Activated naive CD8-positive, alpha-beta T cell (primary cell): Measurements from ENCODE around the gene ZNF302.

ENCODE experiments used
- H3K27ac Mint-ChIP-seq: one replicate; pipeline ENCODE4 v1.8.0; 2021; ENCODE audit warnings: mixed read lengths
- H3K27me3 Mint-ChIP-seq: one replicate; pipeline ENCODE4 v1.8.0; 2021; ENCODE audit warnings: mixed read lengths
- H3K36me3 Mint-ChIP-seq: one replicate; pipeline ENCODE4 v1.8.0; 2021; ENCODE audit warnings: mixed read lengths
- H3K4me1 Mint-ChIP-seq: one replicate; pipeline ENCODE4 v1.8.0; 2021; ENCODE audit warnings: low read depth, mixed read lengths
- H3K4me3 Mint-ChIP-seq: one replicate; pipeline ENCODE4 v1.8.0; 2021; ENCODE audit warnings: mild to moderate bottlenecking, mixed read lengths
- H3K9me3 Mint-ChIP-seq: one replicate; pipeline ENCODE4 v1.8.0; 2021; ENCODE audit warnings: low read depth, mixed read lengths

ZNF302 gene

DNA sequence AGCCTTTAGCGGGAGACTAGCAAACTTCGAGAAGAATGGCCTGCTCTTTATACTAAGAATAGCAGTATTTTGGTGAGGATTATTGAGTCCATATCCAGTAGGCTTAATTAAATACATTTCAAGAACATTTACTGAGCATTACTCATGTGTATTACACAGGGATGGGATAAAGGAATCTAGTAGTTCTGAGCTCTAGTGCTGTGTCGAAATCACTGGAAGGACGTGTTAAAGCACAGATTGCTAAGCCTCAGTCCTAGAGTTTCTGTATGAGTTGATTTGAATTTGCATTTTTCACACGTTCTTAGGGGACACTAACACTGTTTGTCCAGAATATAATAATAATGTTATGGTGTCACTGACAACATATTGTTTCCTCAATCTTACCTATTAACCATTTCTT is 9.0 kb downstream of the ZNF302 start:
- peaks cover 50% of the 10 kb centered on the region for H3K36me3 Mint-ChIP-seq
- peaks cover 8% of the 10 kb centered on the region for H3K27me3 Mint-ChIP-seq
- H3K4me3 Mint-ChIP-seq = no peak overlapping the region
- no peaks in the 10 kb centered on the region for H3K4me1 Mint-ChIP-seq
- H3K27ac Mint-ChIP-seq = no peak overlapping the region
- H3K9me3 Mint-ChIP-seq = peaks cover 30% of the 10 kb centered on the region

DNA sequence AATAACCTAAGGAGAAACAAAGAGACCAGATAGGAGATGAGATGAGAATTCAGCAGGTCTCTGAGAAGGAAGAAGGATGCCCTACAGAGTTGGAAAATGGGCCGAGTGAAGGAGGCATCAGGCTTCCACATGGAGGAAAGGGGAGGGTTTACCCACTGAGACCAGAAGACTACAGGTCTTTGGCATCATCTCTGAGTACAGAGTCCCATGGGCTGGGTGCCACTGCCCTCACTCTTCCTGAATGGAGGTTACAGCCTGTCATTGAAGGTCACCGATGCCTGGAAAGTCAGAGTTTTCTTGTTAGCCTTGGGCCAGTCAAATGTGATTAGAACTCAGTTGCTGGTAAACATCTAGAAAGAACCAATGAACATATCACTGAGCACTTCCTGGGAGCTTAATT is 9.9 kb downstream of the ZNF302 start:
- H3K4me1 Mint-ChIP-seq = no peaks in the 10 kb centered on the region
- peaks cover 13% of the 10 kb centered on the region for H3K27me3 Mint-ChIP-seq
- H3K27ac Mint-ChIP-seq = no peak overlapping the region
- H3K4me3 Mint-ChIP-seq = no peak overlapping the region
- peaks cover 48% of the 10 kb centered on the region for H3K36me3 Mint-ChIP-seq
- peaks cover 31% of the 10 kb centered on the region for H3K9me3 Mint-ChIP-seq

DNA sequence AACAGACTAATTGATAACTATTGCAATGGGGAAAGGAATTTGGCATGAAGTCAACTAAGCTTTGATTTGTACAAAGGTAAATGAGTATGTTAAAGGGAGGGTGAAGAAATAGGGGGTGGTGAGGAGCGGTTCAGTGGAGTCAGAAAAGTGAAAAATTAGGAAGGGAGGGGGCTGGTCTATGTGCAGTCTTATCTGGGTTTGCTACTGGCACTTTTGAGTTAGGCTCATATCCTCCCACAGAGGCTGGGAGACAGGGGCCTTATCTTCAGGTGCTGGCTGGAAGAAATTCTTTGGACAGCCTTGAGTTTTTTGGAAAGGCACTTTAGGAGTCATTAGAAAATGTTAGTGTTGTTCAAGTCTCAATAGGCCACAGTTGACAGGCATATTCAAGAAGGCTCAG is 11.1 kb downstream of the ZNF302 start:
- H3K4me1 Mint-ChIP-seq = no peaks in the 10 kb centered on the region
- H3K27me3 Mint-ChIP-seq = peaks cover 23% of the 10 kb centered on the region
- peaks cover 27% of the 10 kb centered on the region for H3K9me3 Mint-ChIP-seq
- H3K27ac Mint-ChIP-seq = no peak overlapping the region
- H3K36me3 Mint-ChIP-seq = peaks cover 43% of the 10 kb centered on the region
- no peak overlapping the region for H3K4me3 Mint-ChIP-seq

DNA sequence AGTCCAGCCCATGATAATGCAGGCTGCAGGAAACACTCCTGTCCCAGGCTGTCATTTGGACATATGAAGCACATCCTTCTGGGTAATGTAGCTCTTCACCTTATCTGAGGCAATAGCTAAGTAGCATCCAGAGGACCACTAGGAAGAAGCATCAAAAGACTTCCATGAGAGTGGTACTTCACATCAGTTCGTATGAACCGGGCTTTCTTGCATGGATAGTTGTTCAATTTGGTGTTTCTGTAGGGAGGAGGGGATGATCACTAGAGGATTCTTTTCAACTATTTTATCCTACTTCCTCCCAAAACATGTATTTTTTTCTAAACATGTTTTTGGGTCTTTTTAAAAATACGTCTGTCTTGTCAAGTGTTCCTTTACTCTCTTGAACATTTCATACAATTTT is 12.9 kb downstream of the ZNF302 start:
- H3K9me3 Mint-ChIP-seq = peaks cover 24% of the 10 kb centered on the region
- H3K27ac Mint-ChIP-seq = no peak overlapping the region
- H3K4me3 Mint-ChIP-seq = no peak overlapping the region
- no peaks in the 10 kb centered on the region for H3K4me1 Mint-ChIP-seq
- peaks cover 32% of the 10 kb centered on the region for H3K27me3 Mint-ChIP-seq
- H3K36me3 Mint-ChIP-seq = peaks cover 35% of the 10 kb centered on the region

DNA sequence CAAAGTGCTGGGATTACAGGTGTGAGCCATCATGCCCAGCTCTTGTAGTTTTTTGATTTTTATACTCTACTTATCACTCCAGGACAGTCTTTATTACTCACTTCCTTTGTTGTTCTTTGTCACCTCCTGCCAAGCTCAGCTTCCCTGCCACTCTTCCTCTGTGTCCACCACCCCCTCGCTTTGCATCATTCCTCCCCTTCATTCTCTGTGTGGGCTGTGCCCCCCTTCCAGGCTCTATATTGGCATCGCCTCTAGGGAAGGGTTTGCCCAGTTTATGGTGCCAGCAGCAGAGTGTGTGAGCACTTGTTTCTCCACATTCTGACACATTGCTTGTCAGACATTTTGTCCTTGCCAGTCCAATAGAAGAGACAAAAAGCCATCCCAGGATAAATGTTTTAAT is 15.1 kb downstream of the ZNF302 start:
- H3K27me3 Mint-ChIP-seq = peaks cover 35% of the 10 kb centered on the region
- no peaks in the 10 kb centered on the region for H3K4me1 Mint-ChIP-seq

DNA sequence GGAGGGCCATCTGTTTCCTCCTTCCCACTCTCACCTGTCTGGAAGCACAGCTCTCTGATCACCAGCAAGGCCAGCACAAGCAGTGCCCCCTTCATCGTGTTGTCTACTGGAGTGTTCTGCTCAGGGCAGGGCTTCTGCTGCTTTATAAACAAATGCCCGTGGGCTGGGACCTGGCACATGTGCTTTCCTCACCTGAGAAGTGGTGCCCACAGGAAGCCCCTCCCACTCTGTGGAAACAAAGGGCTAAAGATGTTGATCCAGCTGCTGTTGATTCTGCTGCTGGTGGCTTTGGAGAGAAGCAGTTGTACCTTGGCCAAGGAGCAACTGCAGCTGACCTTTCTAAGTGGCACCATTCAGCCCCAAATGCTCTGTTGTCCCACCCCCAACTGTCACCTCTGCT is 30.2 kb downstream of the ZNF302 start:
- no peak overlapping the region for H3K4me3 Mint-ChIP-seq

More for the DNA sequence above, 15.1 kb downstream of the ZNF302 start:
- peaks cover 11% of the 10 kb centered on the region for H3K9me3 Mint-ChIP-seq
- peaks cover 19% of the 10 kb centered on the region for H3K36me3 Mint-ChIP-seq
- no peak overlapping the region for H3K27ac Mint-ChIP-seq
- no peak overlapping the region for H3K4me3 Mint-ChIP-seq

DNA sequence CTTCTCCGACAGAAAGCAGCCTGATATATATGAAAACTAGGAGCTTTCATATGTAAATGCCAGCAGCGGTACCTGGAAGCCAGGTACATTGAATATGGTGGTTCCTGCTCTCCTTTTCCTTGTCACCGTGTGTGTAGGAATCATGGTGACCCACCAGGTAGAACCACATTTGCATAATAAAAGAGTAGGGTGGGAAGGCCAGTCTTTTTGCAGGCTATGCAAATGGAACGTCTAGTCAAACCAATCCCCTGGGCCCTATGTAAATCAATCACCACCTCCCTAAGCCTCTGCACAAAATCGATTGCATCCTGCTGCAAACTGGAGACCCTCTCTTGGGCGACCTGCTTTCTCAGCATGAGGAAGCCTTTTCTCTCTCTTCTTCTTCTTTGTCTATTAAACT is 34.4 kb downstream of the ZNF302 start:
- Mint-ChIP-seq H3K4me1 (peaks cover 1% of the 10 kb centered on the region), H3K27me3 (peaks cover 18% of the 10 kb centered on the region), H3K27ac (no peak overlapping the region), H3K36me3 (peaks cover 11% of the 10 kb centered on the region), H3K4me3 (no peak overlapping the region), H3K9me3 (peaks cover 10% of the 10 kb centered on the region)

More for the DNA sequence above, 30.2 kb downstream of the ZNF302 start:
- Mint-ChIP-seq H3K27me3 (peaks cover 9% of the 10 kb centered on the region), H3K36me3 (peaks cover 5% of the 10 kb centered on the region), H3K4me1 (peaks cover 1% of the 10 kb centered on the region), H3K27ac (no peak overlapping the region), H3K9me3 (no peaks in the 10 kb centered on the region)

DNA sequence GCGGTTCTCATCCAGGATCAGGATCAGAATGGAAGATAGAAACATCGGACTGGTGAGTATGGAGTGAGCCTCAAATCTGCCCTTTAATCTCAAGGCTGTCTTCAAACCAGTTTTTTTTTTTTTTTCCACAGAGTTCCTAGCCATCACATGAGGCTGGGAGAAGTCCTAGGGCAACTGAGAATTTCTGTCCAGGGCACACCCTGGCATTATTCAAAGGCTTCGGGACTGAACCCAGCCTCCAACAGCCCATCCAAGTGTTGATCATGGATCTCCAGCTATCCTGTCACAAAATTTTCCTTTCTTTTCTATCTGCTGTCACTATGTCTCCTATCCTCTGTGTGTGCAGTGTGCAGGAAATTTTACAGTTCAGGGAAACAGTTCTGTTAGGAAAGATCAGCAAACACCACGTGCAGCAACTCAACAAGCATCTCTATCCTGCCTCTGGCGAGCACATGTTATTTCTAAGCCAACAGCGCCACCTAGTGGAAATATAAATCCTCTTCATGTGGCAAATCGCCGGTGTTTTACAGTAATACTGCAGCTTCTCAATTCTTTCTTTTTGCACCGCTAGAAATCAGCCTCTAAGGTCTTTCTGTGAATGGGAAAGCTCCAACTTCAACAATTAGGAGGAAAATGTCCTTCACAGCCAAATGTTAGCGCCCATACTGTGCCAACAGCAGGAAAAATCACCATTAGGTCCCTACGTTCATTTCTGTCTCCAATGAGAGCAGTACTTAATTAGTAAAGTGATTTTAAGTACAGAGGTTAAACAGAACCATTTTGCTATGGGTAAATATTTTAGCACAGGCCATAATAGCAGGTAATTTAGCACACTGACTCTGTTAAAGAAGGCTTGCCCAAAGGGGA is 35.1 kb downstream of the ZNF302 start:
- Mint-ChIP-seq H3K27me3 (peaks cover 20% of the 10 kb centered on the region), H3K4me1 (peaks cover 1% of the 10 kb centered on the region), H3K36me3 (peaks cover 11% of the 10 kb centered on the region), H3K4me3 (no peak overlapping the region), H3K9me3 (peaks cover 10% of the 10 kb centered on the region), H3K27ac (no peak overlapping the region)

DNA sequence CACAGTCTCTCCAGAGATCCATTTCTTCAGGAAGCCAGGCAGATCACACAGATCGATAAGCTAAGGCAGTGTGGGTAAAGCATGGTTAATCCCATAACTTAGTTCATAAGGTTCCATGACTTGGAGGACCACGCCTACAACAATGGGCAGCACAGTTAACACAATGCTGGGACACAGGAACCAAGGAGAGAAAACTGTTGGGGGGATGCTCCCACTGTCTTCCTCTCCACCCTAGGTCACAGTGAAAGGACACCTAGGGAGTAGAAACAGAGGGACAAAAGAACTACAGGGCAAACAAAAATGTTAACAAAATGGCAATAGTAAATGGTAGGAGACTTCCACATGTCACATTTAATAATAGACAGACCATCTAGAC is 35.8 kb downstream of the ZNF302 start:
- no peak overlapping the region for H3K27ac Mint-ChIP-seq
- peaks cover 11% of the 10 kb centered on the region for H3K36me3 Mint-ChIP-seq
- peaks cover 1% of the 10 kb centered on the region for H3K4me1 Mint-ChIP-seq
- peaks cover 20% of the 10 kb centered on the region for H3K27me3 Mint-ChIP-seq
- peaks cover 10% of the 10 kb centered on the region for H3K9me3 Mint-ChIP-seq
- H3K4me3 Mint-ChIP-seq = no peak overlapping the region

DNA sequence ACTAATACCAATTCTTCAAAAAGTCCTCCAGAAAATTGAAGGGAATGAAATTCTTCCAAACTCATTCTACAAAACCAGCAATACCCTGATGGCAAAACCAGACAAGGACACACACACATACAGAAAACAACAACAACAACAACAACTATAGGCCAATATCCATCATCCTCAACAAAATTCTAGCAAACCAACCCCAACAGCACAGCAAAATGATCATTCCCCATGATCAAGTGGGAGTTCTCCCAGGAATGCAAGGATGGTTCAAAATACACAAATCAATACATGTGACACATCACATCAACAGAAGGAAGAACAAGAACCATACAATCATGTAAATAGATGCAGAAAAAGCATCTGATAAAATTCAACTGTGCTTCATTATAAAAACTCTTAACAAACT is 37.9 kb downstream of the ZNF302 start:
- peaks cover 1% of the 10 kb centered on the region for H3K4me1 Mint-ChIP-seq
- H3K36me3 Mint-ChIP-seq = peaks cover 6% of the 10 kb centered on the region
- peaks cover 24% of the 10 kb centered on the region for H3K27me3 Mint-ChIP-seq
- no peak overlapping the region for H3K27ac Mint-ChIP-seq
- H3K9me3 Mint-ChIP-seq = peaks cover 10% of the 10 kb centered on the region
- H3K4me3 Mint-ChIP-seq = no peak overlapping the region

DNA sequence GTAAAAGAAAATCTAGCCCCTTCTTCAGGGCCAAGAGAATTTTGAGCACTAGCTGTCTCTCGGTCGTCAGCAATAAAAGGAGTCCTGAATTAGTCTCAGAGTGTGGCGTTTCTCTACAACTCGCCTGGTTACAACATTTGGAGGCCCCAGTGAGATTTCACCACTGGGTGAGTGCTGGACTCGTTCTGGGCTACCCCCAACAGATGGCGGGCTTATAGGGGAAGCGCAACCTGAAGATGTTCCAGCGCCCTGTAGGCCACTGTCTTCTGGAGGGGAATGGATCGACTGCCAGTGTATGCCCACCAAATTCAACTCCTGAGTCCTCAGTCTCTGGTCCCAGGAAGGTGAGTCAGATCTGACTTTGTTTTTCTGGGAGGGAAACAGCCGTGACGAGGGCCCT is 44.9 kb downstream of the ZNF302 start:
- no peaks in the 10 kb centered on the region for H3K9me3 Mint-ChIP-seq

DNA sequence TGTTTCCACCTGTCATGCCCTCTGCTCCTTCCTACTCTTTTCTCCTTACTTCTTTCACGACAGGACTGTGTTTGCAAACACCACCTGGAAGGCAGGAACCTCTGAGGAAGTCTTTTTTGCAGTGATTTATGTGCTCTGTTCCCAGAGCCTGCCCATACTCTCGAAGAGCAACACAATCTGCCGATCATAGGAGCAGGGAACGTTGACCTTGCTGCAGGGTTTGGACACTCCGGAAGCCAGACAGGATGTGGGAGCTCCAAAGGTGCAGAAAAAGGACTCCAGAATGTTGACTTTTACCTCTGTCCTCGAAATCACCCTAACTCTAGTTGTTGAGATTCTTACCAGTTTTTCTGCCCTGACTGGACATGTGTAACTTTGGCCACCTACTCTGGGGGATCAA is 47.9 kb downstream of the ZNF302 start:
- H3K4me3 Mint-ChIP-seq = no peak overlapping the region
- no peaks in the 10 kb centered on the region for H3K9me3 Mint-ChIP-seq
- no peak overlapping the region for H3K27ac Mint-ChIP-seq
- H3K36me3 Mint-ChIP-seq = no peaks in the 10 kb centered on the region
- H3K27me3 Mint-ChIP-seq = peaks cover 26% of the 10 kb centered on the region
- H3K4me1 Mint-ChIP-seq = no peaks in the 10 kb centered on the region

More for the DNA sequence above, 44.9 kb downstream of the ZNF302 start:
- H3K27ac Mint-ChIP-seq = no peak overlapping the region
- H3K4me1 Mint-ChIP-seq = no peaks in the 10 kb centered on the region
- H3K27me3 Mint-ChIP-seq = peaks cover 25% of the 10 kb centered on the region
- no peaks in the 10 kb centered on the region for H3K36me3 Mint-ChIP-seq
- no peak overlapping the region for H3K4me3 Mint-ChIP-seq

DNA sequence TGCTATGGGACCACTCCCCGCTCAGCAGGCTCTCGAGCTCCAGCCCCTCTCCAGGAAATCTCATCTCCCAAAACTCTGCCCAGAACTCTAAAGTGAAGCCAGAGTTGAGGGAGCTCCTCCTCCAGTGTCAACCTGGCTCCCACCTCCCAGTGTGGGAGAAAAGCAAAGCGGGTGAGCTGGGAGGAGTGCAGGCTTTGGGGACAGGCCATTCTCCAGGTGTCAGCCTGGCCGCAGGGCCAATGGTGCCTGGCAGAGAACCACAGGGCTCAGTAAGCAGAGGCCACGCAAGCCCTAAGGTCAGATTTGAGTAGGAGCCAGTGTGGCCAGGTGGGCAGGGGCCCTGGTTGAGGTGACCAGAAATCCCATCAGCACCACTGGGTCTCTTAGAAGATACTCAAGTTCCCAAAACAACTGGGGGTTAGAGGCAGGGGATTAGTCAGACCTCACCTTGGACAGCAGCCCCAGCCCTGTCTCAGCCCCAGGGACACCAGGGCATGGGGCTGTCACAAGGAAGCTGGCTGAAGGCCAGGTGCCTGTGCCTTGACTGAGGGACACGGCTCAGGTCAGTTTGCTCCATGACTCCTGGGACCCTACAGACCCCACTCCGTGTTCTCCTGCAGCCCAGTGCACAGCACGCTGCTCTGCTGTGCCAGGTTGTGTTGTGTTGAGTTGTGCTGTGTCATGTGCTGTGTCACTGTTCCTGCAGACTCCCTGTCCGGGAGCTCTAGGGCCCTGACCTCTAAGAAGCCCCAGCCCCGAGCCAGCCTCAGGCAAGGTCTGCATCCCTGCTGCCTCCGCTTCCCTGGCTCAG is 53.7 kb downstream of the ZNF302 start:
- H3K4me1 Mint-ChIP-seq = peaks cover 25% of the 10 kb centered on the region
- H3K36me3 Mint-ChIP-seq = peaks cover 8% of the 10 kb centered on the region
- no peak overlapping the region for H3K4me3 Mint-ChIP-seq
- no peak overlapping the region for H3K27ac Mint-ChIP-seq
- H3K27me3 Mint-ChIP-seq = peaks cover 12% of the 10 kb centered on the region
- H3K9me3 Mint-ChIP-seq = peaks cover 5% of the 10 kb centered on the region

DNA sequence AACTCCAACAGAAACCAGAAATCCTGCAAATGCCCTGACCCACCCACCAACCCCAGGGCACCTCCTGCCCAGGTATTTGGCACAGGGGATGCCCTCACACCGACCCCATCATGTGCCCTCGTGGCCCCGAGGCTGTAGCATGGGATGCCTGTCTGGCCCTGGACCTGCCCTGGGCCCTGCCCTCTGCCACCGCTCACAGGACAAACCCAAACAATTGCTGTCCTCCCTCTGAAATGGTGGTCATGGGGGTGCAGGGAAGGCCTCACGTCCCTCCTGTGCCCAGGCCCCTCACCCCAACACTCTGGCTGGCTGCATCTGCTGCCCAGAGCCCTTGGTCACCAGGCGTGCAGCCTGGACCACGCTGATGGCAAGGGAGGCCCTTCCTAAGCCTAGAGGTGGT is 54.5 kb downstream of the ZNF302 start:
- Mint-ChIP-seq H3K27me3 (peaks cover 6% of the 10 kb centered on the region), H3K4me3 (no peak overlapping the region), H3K9me3 (peaks cover 5% of the 10 kb centered on the region), H3K36me3 (peaks cover 12% of the 10 kb centered on the region), H3K27ac (no peak overlapping the region), H3K4me1 (peaks cover 25% of the 10 kb centered on the region)

DNA sequence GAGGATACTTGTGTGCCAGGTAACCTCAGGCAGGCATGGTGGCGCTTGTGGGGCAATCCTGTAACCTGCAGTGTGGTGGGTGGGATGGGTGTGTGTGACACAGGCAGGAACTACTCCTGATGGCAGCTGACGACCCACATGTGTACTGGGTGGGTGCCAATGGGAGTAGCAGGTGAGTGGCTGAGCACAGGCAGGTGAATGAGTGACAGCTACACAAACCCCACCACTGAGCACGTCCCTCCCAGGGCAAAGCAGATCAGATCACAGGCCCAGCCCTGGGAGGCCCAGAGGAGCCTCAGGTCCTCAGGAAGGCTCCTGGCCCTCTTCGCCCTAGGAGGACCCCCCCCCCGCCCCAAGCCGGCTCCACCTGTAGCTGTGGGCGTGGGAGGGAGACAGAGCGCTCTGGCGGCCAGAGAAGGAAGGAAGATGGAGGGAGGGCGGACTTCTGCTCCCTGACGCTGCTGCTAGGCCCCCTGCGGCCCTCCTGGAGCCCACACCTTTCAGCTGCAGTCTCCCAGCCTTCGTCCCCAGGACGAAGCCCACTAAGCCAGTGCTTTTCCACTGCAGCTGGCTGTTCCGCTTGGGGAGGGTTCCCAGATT is 55.2 kb downstream of the ZNF302 start:
- Mint-ChIP-seq H3K27me3 (peaks cover 4% of the 10 kb centered on the region), H3K9me3 (peaks cover 5% of the 10 kb centered on the region), H3K4me1 (peaks cover 25% of the 10 kb centered on the region), H3K27ac (peak overlapping the region; percentile 28), H3K36me3 (peaks cover 15% of the 10 kb centered on the region), H3K4me3 (peak overlapping the region; percentile 52)
